B cell (primary cell): ENCODE data around the gene GUF1. TPM values are rescaled to one million over a fixed set of nuclear protein-coding genes. Genes with fewer than 3 reads are reported as not detected.

Experiments used
- ATAC-seq: fragments of 200-7000 bp; cut with Tn5 transposase; one replicate; pipeline ENCODE4 v1.10.0; 2021; ENCODE audit warnings: low read depth, mild to moderate bottlenecking, moderate number of reproducible peaks, moderate library complexity
- CTCF ChIA-PET: fragments of 350-600 bp; sonication (Branson Sonifier 250); formaldehyde crosslinking; loops from one replicate; lab custom pipeline; 2021; ENCODE audit warnings: antibody characterized with exemption, inconsistent platforms; lab: Charles Lee
- POLR2A ChIA-PET: fragments of 350-600 bp; sonication (Branson Sonifier 250); formaldehyde crosslinking; loops from one replicate; lab custom pipeline; 2021; ENCODE audit warnings: antibody characterized with exemption; lab: Charles Lee
- DNase-seq: peaks from one replicate; pipeline ENCODE4 v3.0.0; 2013
- H2AFZ ChIP-seq: 2 replicates; pipeline ENCODE4 v1.6.1; 2012; ENCODE audit warnings: mild to moderate bottlenecking, low read depth, low read length; ENCODE audit not compliant: insufficient read depth, poor library complexity, severe bottlenecking
- H3K27ac ChIP-seq, 2 donors: 1 replicate in 1 of 2; 2 replicates in 1 of 2; pipeline ENCODE4 v1.5.1; 2012 to 2013; ENCODE audit warnings: low read length in 2 of 2, mild to moderate bottlenecking in 2 of 2, moderate library complexity in 1 of 2
- H3K27me3 ChIP-seq, 4 experiments: fragments of 200-600 bp in 1 of 4; sonication (generic) in 1 of 4; replicated peaks in 1 of 4; 1 replicate in 2 of 4; 2 replicates in 2 of 4; pipeline versions ENCODE4 v1.6.1 to v1.7.0; 2013 to 2016; ENCODE audit warnings: low read length in 3 of 4, mild to moderate bottlenecking in 2 of 4, mixed read lengths in 1 of 4, moderate library complexity in 1 of 4; ENCODE audit not compliant: insufficient read depth in 4 of 4, control insufficient read depth in 3 of 4; ENCODE audit errors: control extremely low read depth in 1 of 4
- H3K36me3 ChIP-seq, 2 experiments: replicated peaks in 1 of 2; 1 replicate in 1 of 2; 2 replicates in 1 of 2; pipeline versions ENCODE4 v1.6.1 to v1.7.1; 2013; ENCODE audit warnings: low read length in 1 of 2; ENCODE audit not compliant: insufficient read depth in 2 of 2, control insufficient read depth in 1 of 2; ENCODE audit errors: control extremely low read depth in 1 of 2, extremely low read depth in 1 of 2
- H3K4me1 ChIP-seq, 2 donors: fragments of 200-600 bp in 1 of 2; sonication (generic) in 1 of 2; 1 replicate in 1 of 2; 2 replicates in 1 of 2; pipeline versions ENCODE4 v1.5.1 to v1.6.1; 2013 to 2017; ENCODE audit warnings: low read length in 2 of 2; ENCODE audit not compliant: control insufficient read depth in 2 of 2, insufficient read depth in 2 of 2
- H3K4me2 ChIP-seq: replicated peaks from 2 replicates; pipeline ENCODE3; 2012; ENCODE audit warnings: mild to moderate bottlenecking, low read depth, low read length; ENCODE audit not compliant: poor library complexity, severe bottlenecking
- H3K4me3 ChIP-seq, 5 experiments: fragments of 200-600 bp in 1 of 5; sonication (generic) in 1 of 5; 1 replicate in 3 of 5; 2 replicates in 2 of 5; pipeline versions ENCODE4 v1.5.1 to v1.7.0; 2011 to 2016; ENCODE audit warnings: low read length in 4 of 5, mild to moderate bottlenecking in 4 of 5, low read depth in 2 of 5, control low read depth in 1 of 5, moderate library complexity in 1 of 5; ENCODE audit not compliant: insufficient read depth in 1 of 5; ENCODE audit errors: control extremely low read depth in 1 of 5, extremely low read depth in 1 of 5
- H3K79me2 ChIP-seq: fragments of 200-600 bp; sonication (generic); one replicate; pipeline ENCODE4 v1.6.0; 2016; ENCODE audit warnings: low read length; ENCODE audit not compliant: control insufficient read depth, insufficient read depth
- H3K9ac ChIP-seq: fragments of 200-600 bp; sonication (generic); 2 replicates; pipeline ENCODE4 v1.6.1; 2017; ENCODE audit warnings: mild to moderate bottlenecking, low read length, moderate library complexity
- H3K9me3 ChIP-seq, 3 donors: one replicate each; pipeline versions ENCODE4 v1.6.1 to v1.7.1; 2013; ENCODE audit warnings: low read length in 2 of 3; ENCODE audit not compliant: control insufficient read depth in 2 of 3, insufficient read depth in 1 of 3; ENCODE audit errors: control extremely low read depth in 1 of 3
- H4K20me1 ChIP-seq: 2 replicates; pipeline ENCODE4 v1.6.0; 2012; ENCODE audit warnings: mild to moderate bottlenecking, low read length; ENCODE audit not compliant: insufficient read depth, control insufficient read depth, poor library complexity, severe bottlenecking
- H3K27ac Mint-ChIP-seq: one replicate; pipeline ENCODE4 v1.8.0; 2021; ENCODE audit warnings: mixed read lengths
- H3K27me3 Mint-ChIP-seq: one replicate; pipeline ENCODE4 v1.8.0; 2021; ENCODE audit warnings: mixed read lengths
- H3K4me1 Mint-ChIP-seq: one replicate; pipeline ENCODE4 v1.8.0; 2021; ENCODE audit warnings: mixed read lengths
- H3K4me3 Mint-ChIP-seq: one replicate; pipeline ENCODE4 v1.8.0; 2021; ENCODE audit warnings: mixed read lengths
- H3K9me3 Mint-ChIP-seq: one replicate; pipeline ENCODE4 v1.8.0; 2022; ENCODE audit warnings: mixed read lengths; ENCODE audit not compliant: insufficient read depth
- EZH2 ChIP-seq: IDR thresholded peaks from 2 replicates; pipeline ENCODE4 v1.6.1; 2012; ENCODE audit warnings: borderline replicate concordance, low read depth, mild to moderate bottlenecking, moderate library complexity, low read length; ENCODE audit not compliant: insufficient read depth, poor library complexity, severe bottlenecking
- WGBS: methylation state at CpG from one replicate; pipeline ENCODE4 v1.1.5; 2013; ENCODE audit warnings: missing lambda C conversion rate; ENCODE audit not compliant: insufficient coverage; 5-methylcytosine and 5-hydroxymethylcytosine counted together
- intact Hi-C: fragments of 100-400 bp; cut with micrococcal nuclease; formaldehyde crosslinking; loops from one replicate; pipeline ENCODE4 v1.10.0; 2022
- polyA plus RNA-seq: library from polyadenylated mRNA; depleted of rRNA; stranded (reverse); fragments of >200 nt; gene quantifications from 2 replicates; pipeline ENCODE4 v1.2.3, GENCODE V29; 2012
- total RNA-seq, 2 donors: library from RNA; stranded (reverse); fragments of 120-200 nt in 1 of 2; gene quantifications; 1 replicate in 1 of 2; 2 replicates in 1 of 2; pipeline versions ENCODE4 v1.2.3 to v1.2.4, GENCODE V29; 2013 to 2022
- TF ChIP-seq, protein P1 (sequence below): fragments of 200-600 bp; IDR thresholded peaks from one replicate; pipeline ENCODE4 v1.8.0; 2022; ENCODE audit warnings: antibody characterized with exemption, mild to moderate bottlenecking

Gene GUF1
- total and polyA plus RNA-seq, 2 donors (not counting 1 experiment from before 2014, with no cell fraction given) = 9.6 to 24.2 TPM

DNA sequence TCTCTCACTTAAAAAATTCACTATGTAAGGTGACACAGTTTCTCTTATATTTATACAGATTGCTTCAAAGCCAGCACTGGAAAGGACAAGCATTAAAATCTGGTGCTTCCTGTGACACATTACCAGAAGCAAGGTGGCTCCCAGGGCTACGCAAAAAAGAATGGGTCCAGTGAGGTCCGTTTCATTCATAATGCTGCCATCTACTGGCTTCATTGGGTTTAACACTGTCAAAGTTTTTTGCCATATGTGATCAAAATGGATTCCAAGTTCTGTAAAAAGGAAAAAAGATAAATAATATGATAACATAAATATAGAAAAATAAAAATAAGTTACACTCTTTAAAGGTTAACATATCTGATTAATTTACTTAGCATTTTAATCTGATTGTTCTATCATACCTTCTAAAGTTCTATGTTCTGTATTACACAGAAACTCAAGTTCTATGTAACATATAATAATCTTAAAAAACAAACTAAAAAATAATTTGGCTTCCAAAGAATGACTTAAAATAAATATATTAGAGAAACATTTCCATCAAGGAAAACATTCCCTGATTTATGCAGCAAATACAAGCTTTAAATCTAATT, 48.8 kb upstream of the GUF1 start:
- Histone ChIP-seq H3K36me3 (no peaks in the 10 kb centered on the region), H4K20me1 (no peaks in the 10 kb centered on the region), H3K27ac (no peak overlapping the region), H3K9ac (no peak overlapping the region), H3K4me1 (no peaks in the 10 kb centered on the region), H3K4me3 (no peak overlapping the region), H3K9me3 (no peaks in the 10 kb centered on the region), H2AFZ (peak overlapping the region; percentile 55), H3K4me2 (no peak overlapping the region), H3K79me2 (no peaks in the 10 kb centered on the region), H3K27me3 (peaks cover 0 to 3% (median 0%) of the 10 kb centered on the region in 4 experiments)
- Mint-ChIP-seq H3K9me3 (no peaks in the 10 kb centered on the region), H3K27ac (no peak overlapping the region), H3K4me1 (peaks cover 1% of the 10 kb centered on the region), H3K4me3 (no peak overlapping the region), H3K27me3 (peaks cover 13% of the 10 kb centered on the region)
- intact Hi-C loops = no loop called here
- peak; percentile 83 for ATAC-seq
- POLR2A ChIA-PET = no interaction called here
- no CpG with 5 or more reads among the region's 2 CpGs for WGBS
- TF ChIP-seq, protein P1, sequence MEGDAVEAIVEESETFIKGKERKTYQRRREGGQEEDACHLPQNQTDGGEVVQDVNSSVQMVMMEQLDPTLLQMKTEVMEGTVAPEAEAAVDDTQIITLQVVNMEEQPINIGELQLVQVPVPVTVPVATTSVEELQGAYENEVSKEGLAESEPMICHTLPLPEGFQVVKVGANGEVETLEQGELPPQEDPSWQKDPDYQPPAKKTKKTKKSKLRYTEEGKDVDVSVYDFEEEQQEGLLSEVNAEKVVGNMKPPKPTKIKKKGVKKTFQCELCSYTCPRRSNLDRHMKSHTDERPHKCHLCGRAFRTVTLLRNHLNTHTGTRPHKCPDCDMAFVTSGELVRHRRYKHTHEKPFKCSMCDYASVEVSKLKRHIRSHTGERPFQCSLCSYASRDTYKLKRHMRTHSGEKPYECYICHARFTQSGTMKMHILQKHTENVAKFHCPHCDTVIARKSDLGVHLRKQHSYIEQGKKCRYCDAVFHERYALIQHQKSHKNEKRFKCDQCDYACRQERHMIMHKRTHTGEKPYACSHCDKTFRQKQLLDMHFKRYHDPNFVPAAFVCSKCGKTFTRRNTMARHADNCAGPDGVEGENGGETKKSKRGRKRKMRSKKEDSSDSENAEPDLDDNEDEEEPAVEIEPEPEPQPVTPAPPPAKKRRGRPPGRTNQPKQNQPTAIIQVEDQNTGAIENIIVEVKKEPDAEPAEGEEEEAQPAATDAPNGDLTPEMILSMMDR = peak; percentile 79
- TF ChIP-seq EZH2 = no peak
- CTCF ChIA-PET = interaction anchor here (1.0 to 2.6 kb wide), 5 partner anchors 9 to 1634 kb away, joined by 3 to 23 read pairs (median 5); no protein-coding TSS in a partner anchor
- DNase-seq = peak; percentile 60

DNA sequence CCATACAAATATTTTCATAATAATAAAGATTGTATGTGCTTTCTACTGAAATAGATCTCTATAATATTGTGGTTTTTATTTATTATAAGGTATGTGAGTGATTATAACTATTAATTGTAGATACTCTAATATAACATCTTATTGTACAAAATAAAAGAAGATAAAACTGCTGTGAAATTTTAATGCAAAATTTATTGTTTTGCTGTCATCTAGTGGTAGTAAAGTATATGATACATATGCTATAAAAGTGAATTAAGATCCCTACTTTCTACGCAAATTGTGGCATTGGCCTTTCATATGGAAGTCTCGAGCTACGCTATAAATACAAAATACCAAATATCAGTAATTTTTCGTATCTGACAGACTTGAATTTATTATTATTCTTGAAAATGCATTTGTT, 46.1 kb upstream of the GUF1 start:
- CTCF ChIA-PET = interaction anchor here (0.8 to 1.3 kb wide), 2 partner anchors 1500 to 1637 kb away, joined by 3 read pairs; no protein-coding TSS in a partner anchor
- Histone ChIP-seq H3K4me2 (no peak overlapping the region), H3K27ac (no peak overlapping the region), H3K9me3 (no peaks in the 10 kb centered on the region), H3K4me1 (no peaks in the 10 kb centered on the region), H2AFZ (no peak overlapping the region), H3K9ac (no peak overlapping the region), H3K79me2 (no peaks in the 10 kb centered on the region), H3K36me3 (no peaks in the 10 kb centered on the region), H3K27me3 (peaks cover 0 to 3% (median 0%) of the 10 kb centered on the region in 4 experiments), H3K4me3 (no peak overlapping the region), H4K20me1 (no peaks in the 10 kb centered on the region)
- WGBS = no CpG with 5 or more reads among the region's 4 CpGs
- POLR2A ChIA-PET = no interaction called here
- no peak for TF ChIP-seq EZH2
- TF ChIP-seq, protein P1 = no peak
- no peak overlapping the region for H3K27ac Mint-ChIP-seq
- H3K27me3 Mint-ChIP-seq = peaks cover 19% of the 10 kb centered on the region
- H3K4me3 Mint-ChIP-seq = no peak overlapping the region
- peaks cover 1% of the 10 kb centered on the region for H3K4me1 Mint-ChIP-seq
- intact Hi-C loops = no loop called here
- no peak for ATAC-seq
- H3K9me3 Mint-ChIP-seq = no peaks in the 10 kb centered on the region
- DNase-seq = no peak
